ENCODE data around the gene INSC. TPM values are rescaled to one million over a fixed set of nuclear protein-coding genes. Genes with fewer than 3 reads are reported as not detected.

The INSC gene
- total and polyA plus RNA-seq, 2 of the 8 experiments (the other 6 are each of a cell fraction or from before 2014, with no cell fraction given), result 0.58 to 0.59 TPM

DNA sequence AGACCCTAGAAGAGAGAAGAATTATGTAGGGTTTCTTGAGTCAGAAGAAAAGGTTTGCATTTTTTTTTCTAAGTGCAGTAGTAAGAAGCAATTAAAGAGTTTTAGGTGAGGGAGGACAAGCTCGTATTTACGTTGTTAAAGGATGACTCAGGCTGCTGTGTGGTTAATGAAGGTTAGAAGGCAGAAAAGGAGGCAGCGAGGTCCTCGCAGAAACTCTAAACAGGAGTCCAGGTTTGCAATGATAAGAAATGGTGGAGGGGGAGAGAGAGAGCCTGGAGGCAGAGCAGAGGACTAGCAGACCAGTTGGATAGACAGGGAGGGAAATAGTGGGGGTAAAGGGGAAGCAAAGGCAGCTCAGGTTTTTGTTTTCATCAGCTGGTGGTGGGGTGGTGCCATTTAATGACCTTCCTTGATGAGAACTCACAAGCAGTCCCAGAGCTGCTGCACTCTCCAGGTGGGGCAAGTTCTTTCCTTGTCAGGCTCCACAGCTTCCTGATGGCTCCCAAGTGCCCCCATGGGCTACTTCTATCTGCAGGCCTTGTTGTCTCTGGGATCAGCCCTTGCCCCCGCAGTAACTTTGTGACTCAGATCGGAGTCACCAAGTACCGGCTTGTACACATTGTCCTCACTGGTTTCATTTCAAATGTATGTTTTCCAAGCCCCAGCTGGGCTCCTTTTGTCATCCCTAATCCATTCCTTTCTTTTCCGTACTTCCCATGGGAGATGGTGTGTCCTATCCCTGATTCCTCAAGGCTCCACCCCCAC lies 8.3 kb upstream of the INSC start:
- no peaks in the 10 kb centered on the region for H3K23me2 ChIP-seq (ENCODE audit: low read depth, low read length)
- no peak overlapping the region for H2BK5ac ChIP-seq (ENCODE audit: low read depth, low read length)
- H3K9me3 ChIP-seq (ENCODE audit: insufficient read depth in 2 of 2, low read depth in 1 of 2, low read length in 1 of 2), result no peaks in the 10 kb centered on the region
- no peak overlapping the region for H3K27ac ChIP-seq (ENCODE audit: low read depth, low read length)
- no peak overlapping the region for H3K14ac ChIP-seq (ENCODE audit: insufficient read length)
- no peaks in the 10 kb centered on the region for H3K79me2 ChIP-seq (ENCODE audit: control insufficient read depth in 1 of 2, insufficient read depth in 2 of 2, low read length in 2 of 2)
- FAIRE-seq, result no peak
- no peak overlapping the region for H3K4ac ChIP-seq (replicated peaks; ENCODE audit: insufficient read length, low read depth, low read length)
- no peak overlapping the region for H2AFZ ChIP-seq (ENCODE audit: low read length)
- H3K4me3 ChIP-seq (ENCODE audit: extremely low read depth in 1 of 4, insufficient read depth in 2 of 4, low read depth in 3 of 4, low read length in 4 of 4), result no peak overlapping the region
- H2BK15ac ChIP-seq (ENCODE audit: low read length), result no peak overlapping the region
- H3K36me3 ChIP-seq (ENCODE audit: control insufficient read depth in 2 of 4, insufficient read depth in 4 of 4, low read length in 3 of 4), result no peaks in the 10 kb centered on the region
- no peaks in the 10 kb centered on the region for H3K27me3 ChIP-seq (replicated peaks in 1 of 4; ENCODE audit: control insufficient read depth in 3 of 4, extremely low read depth in 1 of 4, insufficient read depth in 3 of 4, low read length in 3 of 4)
- H2AK5ac ChIP-seq (ENCODE audit: low read depth, low read length), result no peak overlapping the region
- no peak overlapping the region for H3K56ac ChIP-seq (replicated peaks; ENCODE audit: insufficient read length, low read depth, low read length)
- H3K79me1 ChIP-seq (ENCODE audit: low read depth, low read length), result no peaks in the 10 kb centered on the region
- no peak overlapping the region for H2BK120ac ChIP-seq (replicated peaks; ENCODE audit: low read depth, low read length)
- no peak for DNase-seq (ENCODE audit: low read depth in 1 of 2, low spot score in 2 of 2)
- H3K9ac ChIP-seq (replicated peaks in 1 of 4; ENCODE audit: extremely low read depth in 1 of 4, low read depth in 3 of 4, low read length in 3 of 4), result no peak overlapping the region; a peak in 1 of 7 replicates
- H2BK12ac ChIP-seq (ENCODE audit: low read depth, low read length), result no peak overlapping the region
- ChIA-PET POLR2A (ENCODE audit: partially characterized antibody) (no interaction called here), CTCF (ENCODE audit: partially characterized antibody) (interaction anchor here (0.7 to 13.8 kb wide), 13 partner anchors 9 to 1680 kb away, joined by 3 to 177 read pairs (median 4); partner anchors contain the start of genes CALCB and INSC)
- H3K4me2 ChIP-seq (ENCODE audit: insufficient read depth in 1 of 2, low read depth in 2 of 2, low read length in 2 of 2), result no peak overlapping the region
- no peak overlapping the region for H4K5ac ChIP-seq (ENCODE audit: insufficient read length, low read depth, low read length)
- no peak overlapping the region for H4K91ac ChIP-seq (replicated peaks; ENCODE audit: insufficient read length, low read length)
- 96% methylated on average over 8 of the region's 8 CpGs; no CpG with 5 or more reads in 1 of the 2 experiments for WGBS, 2 experiments (ENCODE audit: extremely low coverage in 1 of 2, insufficient coverage in 1 of 2, insufficient read length in 1 of 2, insufficient replicate concordance in 2 of 2, low coverage in 1 of 2, low lambda C conversion rate in 2 of 2, missing lambda C conversion rate in 1 of 2)
- H3K23ac ChIP-seq (ENCODE audit: insufficient read length), result no peak overlapping the region
- no peak overlapping the region for H4K8ac ChIP-seq (ENCODE audit: extremely low read depth, insufficient read depth, low read length)
- H3K18ac ChIP-seq (ENCODE audit: extremely low read depth, low read length), result no peak overlapping the region
- H3K4me1 ChIP-seq (replicated peaks in 1 of 4; ENCODE audit: control insufficient read depth in 3 of 4, insufficient read depth in 4 of 4, low read length in 3 of 4), result no peaks in the 10 kb centered on the region
- H2BK20ac ChIP-seq (ENCODE audit: low read length), result no peak overlapping the region
- no peaks in the 10 kb centered on the region for H4K20me1 ChIP-seq (replicated peaks in 1 of 2; ENCODE audit: control insufficient read depth in 1 of 2, insufficient read depth in 2 of 2, low read length in 2 of 2)
- TF ChIP-seq GABPA (IDR thresholded peaks at IDR 0.05; ENCODE audit: borderline replicate concordance, insufficient read depth, low read length) (no peak), POLR2AphosphoS5 (IDR thresholded peaks at IDR 0.05; ENCODE audit: low read depth, low read length) (no peak), GTF2F1 (IDR thresholded peaks at IDR 0.05; ENCODE audit: borderline replicate concordance, low read depth, low read length) (no peak), CREB1 (IDR thresholded peaks at IDR 0.05) (no peak), HDAC6 (IDR thresholded peaks at IDR 0.05; ENCODE audit: low read depth, low read length) (no peak)
